GM19099 (cell line): Measurements from ENCODE around the gene SDHC.

Source experiments
- POLR2A ChIP-seq: IDR thresholded peaks from 3 replicates; pipeline ENCODE4 v1.6.1; 2011; ENCODE audit warnings: low read depth; ENCODE audit not compliant: insufficient read length; ENCODE audit errors: extremely low read depth

The SDHC gene

GRCh38 chr1:161304927-161305866 lies 9.0 kb upstream of the SDHC start:
- TF ChIP-seq POLR2A = no peak

DNA sequence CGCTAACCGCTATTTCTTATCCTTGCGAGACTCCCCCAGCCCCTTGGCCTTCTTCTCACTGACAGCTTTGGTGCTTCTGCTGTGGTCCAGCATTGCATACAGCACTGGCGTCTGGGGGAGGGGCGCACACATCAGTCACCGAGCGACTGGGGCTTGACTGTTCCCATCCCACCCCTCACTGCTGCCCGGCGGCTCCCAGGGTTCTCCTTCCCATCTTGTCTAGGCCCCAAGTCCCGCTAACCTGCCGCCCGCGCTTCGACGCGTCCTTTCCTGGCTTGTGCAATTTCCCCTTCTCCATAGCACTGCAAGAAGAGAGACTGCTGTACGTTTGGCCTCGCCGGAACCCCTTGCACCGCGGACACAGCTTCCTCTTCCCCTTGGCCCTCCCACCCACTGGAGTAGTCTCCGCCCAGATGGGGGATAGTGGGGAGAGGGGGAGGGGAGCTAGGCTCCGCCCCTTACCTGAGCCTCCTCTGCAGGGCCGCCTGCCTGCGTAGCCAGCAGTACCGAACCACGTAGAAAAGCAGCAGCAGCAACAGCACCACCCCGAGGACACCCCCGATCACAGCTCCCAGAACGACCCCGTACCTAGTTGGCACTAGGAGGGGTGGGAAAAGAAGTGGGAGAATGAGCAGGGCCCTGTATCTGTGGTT lies 8.2 kb upstream of the SDHC start:
- TF ChIP-seq POLR2A = peak; percentile 68

DNA sequence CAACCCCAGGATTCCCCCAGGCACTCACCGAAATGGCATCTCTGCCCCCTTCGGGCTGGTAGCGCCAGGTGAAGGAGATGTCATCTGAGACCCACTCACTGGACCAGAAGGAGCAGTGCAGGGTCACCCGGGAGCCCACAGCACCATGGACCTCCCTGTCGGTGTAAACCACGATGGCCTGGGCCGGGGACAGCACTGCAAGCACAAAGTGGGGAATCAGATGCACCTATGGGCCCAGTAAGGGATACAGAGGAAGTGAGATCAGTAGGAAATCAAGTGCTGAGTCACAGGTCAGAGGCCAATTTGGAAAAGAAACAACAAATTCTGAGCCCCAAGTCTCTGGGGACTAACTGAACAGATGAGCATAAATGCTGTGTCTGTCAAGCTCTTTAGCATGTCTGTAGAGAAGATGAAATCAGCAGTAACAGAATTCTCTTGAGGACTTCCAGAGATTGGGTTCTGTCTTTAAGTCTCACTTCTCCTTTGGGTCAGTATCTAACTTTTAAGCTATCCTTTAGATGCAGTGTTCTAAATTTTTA lies 6.9 kb upstream of the SDHC start:
- TF ChIP-seq POLR2A = no peak

DNA sequence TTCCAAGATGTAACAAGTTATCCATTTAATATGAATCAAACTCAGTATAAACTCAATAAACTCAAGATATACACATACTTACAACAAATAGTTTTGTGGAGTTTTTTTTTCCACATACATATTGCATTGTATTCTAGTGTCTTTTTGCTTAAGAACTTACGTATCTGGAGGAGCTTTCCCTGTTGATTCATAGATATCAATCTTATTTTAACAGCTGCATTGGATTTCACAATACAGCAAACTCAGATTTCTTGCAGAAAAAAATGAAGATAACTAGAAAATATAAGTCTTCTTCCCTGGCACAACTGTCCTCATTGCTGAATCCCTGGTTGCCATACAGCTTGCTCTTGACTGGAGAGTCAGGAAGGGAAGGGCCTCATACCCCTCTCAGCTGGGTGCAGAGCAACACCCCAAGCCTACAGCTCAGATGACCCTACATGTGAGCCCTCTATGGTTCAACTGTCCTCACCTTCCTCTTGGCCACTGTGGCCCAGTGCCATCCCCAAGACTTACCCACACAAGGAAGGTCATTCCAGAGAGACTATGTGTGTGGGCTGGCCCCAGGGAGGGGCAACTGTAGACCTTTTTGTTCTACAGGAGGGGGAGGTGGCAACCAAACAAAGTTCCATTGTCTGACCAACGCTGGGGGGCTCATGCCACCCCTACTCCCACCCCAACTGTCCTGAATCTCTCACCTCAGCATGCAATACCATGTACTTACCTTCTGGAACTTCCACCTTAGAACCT lies 6.1 kb upstream of the SDHC start:
- TF ChIP-seq POLR2A = no peak

- no peak for TF ChIP-seq POLR2A
Observed at GRCh38 chr1:161309868-161310267, 4.3 kb upstream of the SDHC start, which contains the start of gene MPZ. Gene MPZ (minus strand): TSS chr1:161309968. CDS start chr1:161309905, 63 bp downstream.

DNA sequence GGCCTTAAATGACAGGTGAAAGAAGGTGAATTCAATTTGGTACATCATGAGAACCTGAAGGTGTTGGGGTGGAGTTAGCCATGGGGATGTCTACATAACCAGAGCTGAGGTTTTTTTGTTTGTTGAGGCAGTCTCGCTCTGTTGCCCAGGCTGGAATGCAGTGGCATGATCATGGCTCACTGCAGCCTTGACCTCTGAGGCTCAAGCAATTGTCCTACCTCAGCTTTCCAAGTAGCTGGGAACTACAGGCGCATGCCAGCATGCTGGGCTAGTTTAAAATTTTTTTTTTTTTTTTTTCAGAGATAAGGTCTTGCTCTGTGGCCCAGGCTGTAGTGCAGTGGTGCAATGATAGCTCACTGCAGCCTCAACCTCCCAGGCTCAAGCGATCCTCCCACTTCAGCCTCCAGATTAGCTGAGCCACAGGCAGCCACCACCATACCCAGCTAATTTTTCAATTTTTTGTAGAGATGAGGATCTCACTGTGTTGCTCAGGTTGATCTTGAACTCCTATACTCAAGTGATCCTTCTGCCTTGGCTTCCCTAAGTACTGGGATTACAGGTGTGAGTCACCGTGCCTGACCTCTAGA lies 2.5 kb upstream of the SDHC start:
- no peak for TF ChIP-seq POLR2A

- no peak for TF ChIP-seq POLR2A
Observed at GRCh38 chr1:161313554-161314200, 504 bp upstream of the SDHC start.

DNA sequence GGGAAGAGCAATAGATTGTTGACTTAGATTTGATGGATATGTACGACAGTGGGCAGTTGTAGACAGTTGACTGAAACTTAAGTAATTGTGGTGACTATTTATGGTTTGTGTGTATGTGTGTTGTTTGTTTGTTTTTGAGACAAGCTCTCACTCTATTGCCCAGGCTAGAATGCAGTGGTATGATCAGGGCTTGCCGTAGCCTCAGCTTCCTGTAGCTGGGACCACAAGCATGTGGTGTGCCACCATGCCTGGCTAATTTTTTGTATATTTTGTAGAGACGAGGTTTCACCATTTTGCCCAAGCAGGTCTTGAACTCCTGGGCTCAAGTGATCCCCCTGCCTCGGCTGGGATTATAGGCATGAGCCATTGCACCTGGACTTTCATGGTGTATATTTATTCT lies 9.8 kb downstream of the SDHC start:
- TF ChIP-seq POLR2A = no peak

DNA sequence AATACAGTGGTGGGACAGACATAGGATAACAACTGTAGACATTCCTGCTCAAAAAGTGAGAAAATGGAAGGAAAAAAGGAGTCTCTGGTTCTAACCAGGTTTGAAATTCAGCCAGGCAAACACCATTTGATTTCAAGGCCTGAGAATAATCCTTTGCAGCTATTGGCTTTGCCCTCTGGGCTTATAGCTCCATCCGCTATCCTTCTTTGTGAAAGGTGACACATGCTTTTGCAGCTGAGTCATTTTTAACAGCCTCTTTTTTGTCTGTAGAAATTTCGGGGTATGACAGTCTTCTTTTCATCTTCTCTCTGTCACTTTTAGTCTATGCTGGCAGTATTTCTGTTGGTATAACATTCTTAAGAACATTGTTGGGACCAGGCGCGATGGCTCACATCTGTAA lies 16.2 kb downstream of the SDHC start:
- no peak for TF ChIP-seq POLR2A

DNA sequence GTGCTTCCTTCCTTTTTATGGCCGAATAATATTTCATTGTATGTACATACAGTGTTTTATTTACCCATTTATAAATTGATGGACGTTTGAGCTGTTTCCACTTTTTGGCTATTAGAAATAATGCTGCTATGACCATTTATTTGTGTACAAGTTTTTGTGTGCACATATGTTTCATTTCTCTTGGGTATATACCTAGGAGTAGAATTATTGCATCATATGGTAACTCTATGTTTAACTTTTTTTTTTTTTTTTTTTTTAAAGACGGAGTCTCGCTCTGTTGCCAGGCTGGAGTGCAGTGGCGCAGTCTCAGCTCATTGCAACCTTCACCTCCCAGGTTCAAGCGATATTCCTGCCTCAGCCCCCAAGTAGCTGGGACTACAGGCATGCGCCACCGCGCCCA lies 19.0 kb downstream of the SDHC start:
- no peak for TF ChIP-seq POLR2A

- TF ChIP-seq POLR2A = no peak
Observed at GRCh38 chr1:161335796-161336195, 21.6 kb downstream of the SDHC start.

- TF ChIP-seq POLR2A = no peak
Observed at GRCh38 chr1:161342177-161342576, 28.0 kb downstream of the SDHC start.

DNA sequence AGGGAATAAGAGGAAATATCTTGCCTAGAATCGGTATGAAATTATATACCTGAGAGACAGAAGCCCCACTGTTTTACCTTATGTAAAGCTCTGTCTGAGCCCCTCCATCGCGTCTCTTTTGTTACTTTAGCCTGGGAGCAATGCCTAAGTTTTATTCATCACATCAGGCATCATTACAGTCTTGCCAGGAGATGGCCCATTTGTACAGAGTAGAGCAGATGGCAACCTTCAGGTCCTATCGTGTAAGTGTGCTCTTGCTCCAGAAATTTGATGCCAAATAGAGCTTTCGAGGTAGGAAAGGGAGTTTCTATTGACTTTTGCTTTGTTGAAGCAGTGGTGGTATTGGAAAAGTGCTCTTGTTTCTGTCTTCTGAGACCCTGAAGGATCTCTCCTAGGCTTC lies 28.6 kb downstream of the SDHC start:
- no peak for TF ChIP-seq POLR2A

DNA sequence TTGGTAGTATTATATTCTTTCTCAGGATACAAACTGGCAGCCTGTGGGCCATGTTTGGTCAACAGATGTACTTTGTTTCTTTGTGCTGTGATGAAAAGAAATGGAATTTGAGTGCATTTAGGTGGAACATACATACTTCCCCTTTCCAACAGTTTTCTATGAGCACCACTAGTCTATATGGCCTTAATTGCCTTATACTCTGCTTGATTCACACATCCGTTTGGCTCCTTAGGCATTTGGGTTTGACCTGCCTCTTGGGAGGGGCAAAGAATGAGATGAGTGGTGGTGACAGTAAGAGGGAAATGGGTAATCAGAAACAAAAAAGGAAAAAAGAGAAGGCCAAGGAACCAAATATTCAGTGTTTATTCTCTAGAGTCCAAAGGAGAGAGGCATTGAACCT lies 36.5 kb downstream of the SDHC start:
- TF ChIP-seq POLR2A = no peak
